ENCODE results near the gene ERICH4.
A peak's percentile ranks its signal among the peaks of the same experiment; 100 is the strongest.

Gene ERICH4

DNA sequence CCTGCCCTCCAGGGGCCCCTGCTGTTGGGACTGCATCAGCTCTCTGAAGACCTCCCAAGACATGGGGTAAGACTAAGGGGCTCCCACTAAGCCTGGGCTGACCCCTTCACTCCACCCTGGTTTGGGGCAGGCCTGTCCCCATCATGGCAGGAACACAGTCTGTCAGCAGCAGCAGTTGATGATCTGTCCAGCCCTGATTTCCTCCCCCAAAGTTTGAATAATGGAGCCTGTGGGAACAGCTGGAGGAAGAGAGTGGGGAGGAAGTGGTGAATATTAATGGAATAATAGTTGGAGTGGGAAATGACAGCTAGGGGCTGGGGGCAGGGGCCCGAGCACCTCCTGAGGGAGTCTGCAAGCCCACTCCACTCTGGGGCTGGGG is 14.5 kb upstream of the ERICH4 start:
- Histone ChIP-seq H3K36me3 (ENCODE audit: control insufficient read depth, low read length) (peaks cover 31% of the 10 kb centered on the region), H3K27me3 (ENCODE audit: control insufficient read depth, low read length) (no peaks in the 10 kb centered on the region), H3K9me2 (replicated peaks; ENCODE audit: control insufficient read depth, low read length) (no peaks in the 10 kb centered on the region), H3K4me3 (ENCODE audit: low read length) (no peak overlapping the region), H4K20me1 (ENCODE audit: control insufficient read depth, insufficient read depth, low read depth, low read length) (no peaks in the 10 kb centered on the region), H3K4me2 (ENCODE audit: low read length) (peak overlapping the region; percentile 19; the same call in 1 of the 2 replicates), H3K79me2 (ENCODE audit: control insufficient read depth, low read length) (no peaks in the 10 kb centered on the region), H3K27ac (ENCODE audit: low read depth, low read length) (no peak overlapping the region), H3K9me3 (ENCODE audit: control insufficient read depth, insufficient read depth, low read length) (no peaks in the 10 kb centered on the region), H3K4me1 (ENCODE audit: control insufficient read depth, low read length) (peaks cover 17% of the 10 kb centered on the region), H3F3A (ENCODE audit: control insufficient read depth, insufficient read depth) (no peaks in the 10 kb centered on the region)
- TF ChIP-seq, protein P1, sequence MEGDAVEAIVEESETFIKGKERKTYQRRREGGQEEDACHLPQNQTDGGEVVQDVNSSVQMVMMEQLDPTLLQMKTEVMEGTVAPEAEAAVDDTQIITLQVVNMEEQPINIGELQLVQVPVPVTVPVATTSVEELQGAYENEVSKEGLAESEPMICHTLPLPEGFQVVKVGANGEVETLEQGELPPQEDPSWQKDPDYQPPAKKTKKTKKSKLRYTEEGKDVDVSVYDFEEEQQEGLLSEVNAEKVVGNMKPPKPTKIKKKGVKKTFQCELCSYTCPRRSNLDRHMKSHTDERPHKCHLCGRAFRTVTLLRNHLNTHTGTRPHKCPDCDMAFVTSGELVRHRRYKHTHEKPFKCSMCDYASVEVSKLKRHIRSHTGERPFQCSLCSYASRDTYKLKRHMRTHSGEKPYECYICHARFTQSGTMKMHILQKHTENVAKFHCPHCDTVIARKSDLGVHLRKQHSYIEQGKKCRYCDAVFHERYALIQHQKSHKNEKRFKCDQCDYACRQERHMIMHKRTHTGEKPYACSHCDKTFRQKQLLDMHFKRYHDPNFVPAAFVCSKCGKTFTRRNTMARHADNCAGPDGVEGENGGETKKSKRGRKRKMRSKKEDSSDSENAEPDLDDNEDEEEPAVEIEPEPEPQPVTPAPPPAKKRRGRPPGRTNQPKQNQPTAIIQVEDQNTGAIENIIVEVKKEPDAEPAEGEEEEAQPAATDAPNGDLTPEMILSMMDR (IDR thresholded peaks at IDR 0.05; ENCODE audit: low read depth, low read length, poor library complexity, severe bottlenecking) = no peak
- no peak for TF ChIP-seq EZH2phosphoT487 (IDR thresholded peaks at IDR 0.05; ENCODE audit: borderline replicate concordance, low read length)

DNA sequence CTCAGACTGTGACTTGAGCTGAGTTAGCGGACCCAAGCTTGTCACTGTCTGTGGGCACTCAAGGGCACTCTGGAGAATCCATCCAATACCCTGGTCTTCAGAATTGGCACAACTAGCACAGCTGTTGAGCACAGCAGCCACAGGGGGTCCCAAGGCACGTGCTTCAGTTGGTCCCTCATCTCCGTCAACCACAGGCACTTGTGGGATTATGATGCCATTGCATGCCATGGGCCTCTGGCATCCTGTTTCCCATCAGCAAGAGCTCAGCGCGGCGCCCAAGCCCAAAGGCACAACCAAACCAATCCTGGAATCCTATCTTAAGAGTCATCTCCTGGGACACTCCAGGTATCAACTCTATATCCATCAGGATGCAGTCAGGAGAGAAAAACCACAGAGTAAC is 12.0 kb upstream of the ERICH4 start:
- Histone ChIP-seq H3K4me1 (ENCODE audit: control insufficient read depth, low read length) (peaks cover 17% of the 10 kb centered on the region), H3K9me3 (ENCODE audit: control insufficient read depth, insufficient read depth, low read length) (no peaks in the 10 kb centered on the region), H3F3A (ENCODE audit: control insufficient read depth, insufficient read depth) (no peaks in the 10 kb centered on the region), H3K27ac (ENCODE audit: low read depth, low read length) (no peak overlapping the region), H3K36me3 (ENCODE audit: control insufficient read depth, low read length) (peaks cover 28% of the 10 kb centered on the region), H3K79me2 (ENCODE audit: control insufficient read depth, low read length) (no peaks in the 10 kb centered on the region), H3K27me3 (ENCODE audit: control insufficient read depth, low read length) (no peaks in the 10 kb centered on the region), H3K4me3 (ENCODE audit: low read length) (no peak overlapping the region), H3K4me2 (ENCODE audit: low read length) (no peak overlapping the region), H4K20me1 (ENCODE audit: control insufficient read depth, insufficient read depth, low read depth, low read length) (no peaks in the 10 kb centered on the region), H3K9me2 (replicated peaks; ENCODE audit: control insufficient read depth, low read length) (no peaks in the 10 kb centered on the region)
- no peak for TF ChIP-seq EZH2phosphoT487 (IDR thresholded peaks at IDR 0.05; ENCODE audit: borderline replicate concordance, low read length)
- TF ChIP-seq, protein P1 (IDR thresholded peaks at IDR 0.05; ENCODE audit: low read depth, low read length, poor library complexity, severe bottlenecking) = no peak

DNA sequence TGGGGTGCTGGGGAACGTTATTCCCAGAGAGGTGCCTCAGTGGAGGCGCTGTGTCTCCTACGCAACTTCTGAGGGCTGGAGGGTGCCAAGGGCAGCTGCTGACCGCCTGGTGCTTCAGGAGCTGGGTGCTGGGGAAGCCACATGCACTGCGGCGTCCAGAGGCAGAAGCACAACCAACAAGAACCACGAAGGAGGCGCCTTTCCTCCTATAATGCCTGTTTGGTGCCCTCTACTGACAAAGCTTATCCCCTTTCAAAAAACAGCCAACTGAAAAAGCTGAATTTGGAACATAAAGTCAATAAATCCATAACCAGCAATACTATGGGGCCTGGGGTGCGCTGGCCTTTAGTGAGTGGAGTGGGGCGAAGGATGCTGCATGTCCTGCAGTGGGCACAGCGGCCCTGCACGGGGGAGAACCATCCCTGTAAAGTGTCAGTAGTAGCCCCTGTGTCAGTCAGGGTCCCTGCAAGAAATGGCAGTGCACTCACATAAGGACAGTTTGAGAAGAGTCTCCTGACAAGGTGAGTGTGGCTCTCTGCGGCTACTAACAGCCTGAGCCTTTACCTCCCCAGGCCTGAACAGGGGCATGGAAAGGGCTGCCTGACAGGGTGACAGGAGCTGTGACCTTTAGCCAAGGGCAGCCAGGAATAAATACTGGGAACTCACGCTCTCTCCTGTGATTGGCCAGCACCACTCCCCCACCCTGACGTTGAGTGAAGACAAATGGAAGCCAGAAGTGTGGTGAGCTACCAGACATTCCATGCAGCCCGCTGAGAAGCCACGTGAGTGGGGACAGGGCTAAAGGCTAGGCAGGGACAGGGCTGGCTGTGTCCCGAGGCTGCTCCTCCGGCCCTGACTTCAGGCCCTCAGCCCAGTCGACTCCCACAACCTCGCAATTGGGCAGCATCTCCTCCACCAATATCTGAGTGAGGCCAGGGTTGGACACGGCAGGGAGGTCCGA is 11.2 kb upstream of the ERICH4 start:
- Histone ChIP-seq H3K4me3 (ENCODE audit: low read length) (no peak overlapping the region), H3K27me3 (ENCODE audit: control insufficient read depth, low read length) (no peaks in the 10 kb centered on the region), H4K20me1 (ENCODE audit: control insufficient read depth, insufficient read depth, low read depth, low read length) (no peaks in the 10 kb centered on the region), H3K4me1 (ENCODE audit: control insufficient read depth, low read length) (peaks cover 17% of the 10 kb centered on the region), H3K9me3 (ENCODE audit: control insufficient read depth, insufficient read depth, low read length) (no peaks in the 10 kb centered on the region), H3K9me2 (replicated peaks; ENCODE audit: control insufficient read depth, low read length) (no peaks in the 10 kb centered on the region), H3F3A (ENCODE audit: control insufficient read depth, insufficient read depth) (no peaks in the 10 kb centered on the region), H3K4me2 (ENCODE audit: low read length) (no peak overlapping the region), H3K36me3 (ENCODE audit: control insufficient read depth, low read length) (peaks cover 34% of the 10 kb centered on the region), H3K79me2 (ENCODE audit: control insufficient read depth, low read length) (0 out of 2 replicates have a peak, but pooled peaks cover 3% of the 10 kb centered on the region), H3K27ac (ENCODE audit: low read depth, low read length) (no peak overlapping the region)
- no peak for TF ChIP-seq EZH2phosphoT487 (IDR thresholded peaks at IDR 0.05; ENCODE audit: borderline replicate concordance, low read length)
- TF ChIP-seq, protein P1 (IDR thresholded peaks at IDR 0.05; ENCODE audit: low read depth, low read length, poor library complexity, severe bottlenecking) = peak; percentile 44

Data from DOHH2 (cell line).